Measurements from ENCODE around the gene PHETA1.

DNA sequence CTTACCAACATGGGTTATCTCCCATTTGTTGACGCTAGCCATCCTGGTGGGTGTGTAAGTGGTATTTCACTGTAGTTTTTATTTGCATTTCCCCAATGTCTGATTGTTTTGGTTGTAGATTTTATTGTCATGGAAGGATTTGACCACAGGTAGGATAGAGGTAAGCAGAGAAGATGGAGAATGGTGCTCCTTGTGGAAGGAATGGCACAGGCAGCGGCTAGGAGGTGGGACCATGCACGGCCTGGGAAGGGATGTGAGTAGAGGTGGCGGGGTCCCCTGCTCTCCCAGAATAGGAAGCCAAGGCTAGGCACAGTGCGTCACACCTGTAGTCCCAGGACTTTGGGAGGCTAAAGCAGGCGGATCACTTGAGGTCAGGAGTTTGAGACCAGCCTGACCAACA is 41.4 kb downstream of the PHETA1 start:
- TF ChIP-seq CTCF (conservative IDR thresholded peaks at IDR 0.05 in 1 of 2, IDR thresholded peaks at IDR 0.05 in 1 of 2; ENCODE audit: extremely low read depth in 1 of 2, insufficient read depth in 1 of 2, low read depth in 1 of 2, low read length in 2 of 2): no peak
- no peak for TF ChIP-seq EZH2 (IDR thresholded peaks at IDR 0.05; ENCODE audit: borderline replicate concordance, low read length)
